HepG2 (cell line): ENCODE results near the gene RABGGTA. TPM values are rescaled to one million over a fixed set of nuclear protein-coding genes. Genes with fewer than 3 reads are reported as not detected.

Source experiments
- AGO2 ChIP-seq: fragments of 200-400 bp; formaldehyde crosslinking; optimal IDR thresholded peaks from 2 replicates; pipeline ENCODE3; 2017; ENCODE audit warnings: mild to moderate bottlenecking, low read depth, low read length, moderate library complexity
- EHMT2 ChIP-seq: fragments of 200-600 bp; sonication (generic); IDR thresholded peaks from 2 replicates; pipeline ENCODE4 v1.7.0; 2017; ENCODE audit warnings: antibody characterized with exemption, low read depth, low read length, borderline replicate concordance
- FOXO1 ChIP-seq: sonication (generic); formaldehyde crosslinking; IDR thresholded peaks from 2 replicates; pipeline ENCODE4 v1.4.0; 2020; ENCODE audit warnings: missing genetic modification reagents
- HHEX ChIP-seq: IDR thresholded peaks from 2 replicates; pipeline ENCODE4 v1.6.1; 2016; ENCODE audit warnings: control low read depth
- JUND ChIP-seq: sonication (generic); formaldehyde crosslinking; IDR thresholded peaks from 2 replicates; pipeline ENCODE4 v1.8.0; 2022; ENCODE audit warnings: mild to moderate bottlenecking, missing genetic modification reagents
- MEIS1 ChIP-seq: sonication (generic); formaldehyde crosslinking; IDR thresholded peaks from 2 replicates; pipeline ENCODE4 v1.9.0; 2021; ENCODE audit warnings: mild to moderate bottlenecking, missing genetic modification reagents, moderate library complexity, borderline replicate concordance
- MLLT10 ChIP-seq: sonication (generic); formaldehyde crosslinking; IDR thresholded peaks from 2 replicates; pipeline ENCODE4 v1.4.0; 2020; ENCODE audit warnings: missing genetic modification reagents
- MYNN ChIP-seq: sonication (generic); formaldehyde crosslinking; IDR thresholded peaks from 2 replicates; pipeline ENCODE4 v1.4.0; 2020; ENCODE audit warnings: mild to moderate bottlenecking, low read depth, missing genetic modification reagents
- NCOA1 ChIP-seq: sonication (generic); formaldehyde crosslinking; IDR thresholded peaks from 2 replicates; pipeline ENCODE4 v1.9.0; 2021; ENCODE audit warnings: missing genetic modification reagents
- NR2F2 ChIP-seq: IDR thresholded peaks from 2 replicates; pipeline ENCODE4 v1.6.1; 2012; ENCODE audit warnings: low read depth, inconsistent platforms, borderline replicate concordance
- RXRA ChIP-seq: sonication (generic); formaldehyde crosslinking; IDR thresholded peaks from 2 replicates; pipeline ENCODE4 v1.5.1; 2020; ENCODE audit warnings: missing genetic modification reagents
- ZMAT3 ChIP-seq: sonication (generic); formaldehyde crosslinking; conservative IDR thresholded peaks from 2 replicates; pipeline ENCODE4 v1.7.0; 2021; ENCODE audit warnings: missing genetic modification reagents
- ZNF383 ChIP-seq: sonication (generic); formaldehyde crosslinking; IDR thresholded peaks from 2 replicates; pipeline ENCODE4 v1.4.0; 2020; ENCODE audit warnings: missing genetic modification reagents, mild to moderate bottlenecking, borderline replicate concordance
- polyA plus RNA-seq, 8 experiments: library from polyadenylated mRNA; depleted of rRNA in 3 of 8; stranded (reverse) in 7 of 8; unstranded in 1 of 8; fragments of >200 nt; fragmentation: Illumina TruSeq in 4 of 8; extraction: Trizol in 4 of 8; gene quantifications; 2 replicates each; pipeline versions ENCODE4 v1.2.1 to v1.2.3, GENCODE V29; 2011 to 2016; ENCODE audit warnings: low read depth in 4 of 8, missing spikeins in 1 of 8, mixed read lengths in 1 of 8; ENCODE audit not compliant: insufficient read depth in 1 of 8
- total RNA-seq, 5 experiments: library from RNA; depleted of rRNA; stranded (reverse); fragments of >200 nt; fragmentation: Illumina TruSeq; extraction: Trizol; gene quantifications; 2 replicates each; pipeline ENCODE4 v1.2.3, GENCODE V29; 2016; ENCODE audit warnings: low read depth in 1 of 5
- TF ChIP-seq, protein P1 (sequence below): IDR thresholded peaks from 2 replicates; pipeline ENCODE4 v1.6.1; 2018; ENCODE audit warnings: missing genetic modification reagents, mild to moderate bottlenecking, missing compliant biosample characterization
- TF ChIP-seq, protein P2 (sequence below), 2 experiments: sonication (generic) in 1 of 2; formaldehyde crosslinking in 1 of 2; IDR thresholded peaks; 2 replicates each; pipeline versions ENCODE4 v1.4.0 to v1.6.1; 2018 to 2020; ENCODE audit warnings: missing genetic modification reagents in 2 of 2, borderline replicate concordance in 1 of 2, low read depth in 1 of 2, mild to moderate bottlenecking in 1 of 2, missing biosample characterization in 1 of 2
- TF ChIP-seq, protein P3 (sequence below): sonication (generic); formaldehyde crosslinking; IDR thresholded peaks from 2 replicates; pipeline ENCODE4 v1.5.0; 2020; ENCODE audit warnings: mild to moderate bottlenecking, missing genetic modification reagents
- TF ChIP-seq, protein P4 (sequence below): sonication (generic); formaldehyde crosslinking; IDR thresholded peaks from 2 replicates; pipeline ENCODE4 v1.4.0; 2020; ENCODE audit warnings: missing genetic modification reagents, borderline replicate concordance

RABGGTA gene
- total and polyA plus RNA-seq, 2 of the 13 experiments (the other 11 are each of a cell fraction or from before 2014, with no cell fraction given): 57.9 to 90.8 TPM

DNA sequence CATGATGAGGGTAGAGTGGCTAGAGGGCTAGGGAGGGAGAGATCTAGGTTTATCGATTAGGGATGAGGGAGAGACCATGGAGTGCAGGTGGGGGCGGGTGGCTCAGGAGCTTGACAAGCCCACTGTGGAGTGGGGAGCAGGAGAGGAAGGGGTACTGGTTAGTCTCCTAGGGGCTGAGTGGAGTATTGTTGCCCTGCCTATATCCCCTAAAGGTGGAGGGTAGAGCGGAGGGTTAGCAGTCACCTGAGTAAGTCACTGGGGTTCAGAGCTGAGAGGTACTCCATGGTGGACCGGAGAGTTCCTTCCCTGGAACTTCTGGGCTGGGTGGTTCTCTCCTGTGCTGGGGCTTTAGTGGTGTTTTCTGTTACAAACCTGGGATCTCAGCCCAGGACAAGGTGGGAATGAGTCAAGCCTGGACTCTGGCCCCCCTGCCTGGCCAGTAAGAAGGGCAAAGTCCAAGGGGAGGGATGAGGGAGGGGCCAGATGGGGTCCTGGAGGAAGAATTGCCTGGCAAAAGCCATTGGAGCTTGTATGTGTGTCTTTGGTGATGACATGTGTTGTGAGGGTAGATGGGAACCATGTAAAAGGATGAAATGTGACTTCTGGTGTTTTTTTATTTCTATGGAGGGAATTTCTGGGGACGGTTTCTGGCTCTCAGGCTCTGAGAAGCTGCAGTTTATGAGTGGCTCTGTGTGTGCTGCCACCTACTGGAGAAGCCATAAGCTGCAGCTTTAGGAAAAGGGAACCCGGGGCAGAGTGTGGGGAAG lies 36.4 kb upstream of the RABGGTA start, which contains the start of gene CIDEB (continued):
- peak; percentile 92; the same call in 1 of the 2 replicates for TF ChIP-seq EHMT2
- TF ChIP-seq, protein P1, sequence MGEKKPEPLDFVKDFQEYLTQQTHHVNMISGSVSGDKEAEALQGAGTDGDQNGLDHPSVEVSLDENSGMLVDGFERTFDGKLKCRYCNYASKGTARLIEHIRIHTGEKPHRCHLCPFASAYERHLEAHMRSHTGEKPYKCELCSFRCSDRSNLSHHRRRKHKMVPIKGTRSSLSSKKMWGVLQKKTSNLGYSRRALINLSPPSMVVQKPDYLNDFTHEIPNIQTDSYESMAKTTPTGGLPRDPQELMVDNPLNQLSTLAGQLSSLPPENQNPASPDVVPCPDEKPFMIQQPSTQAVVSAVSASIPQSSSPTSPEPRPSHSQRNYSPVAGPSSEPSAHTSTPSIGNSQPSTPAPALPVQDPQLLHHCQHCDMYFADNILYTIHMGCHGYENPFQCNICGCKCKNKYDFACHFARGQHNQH (CRISPR knock-in tag): peak; percentile 97
- TF ChIP-seq, protein P2, sequence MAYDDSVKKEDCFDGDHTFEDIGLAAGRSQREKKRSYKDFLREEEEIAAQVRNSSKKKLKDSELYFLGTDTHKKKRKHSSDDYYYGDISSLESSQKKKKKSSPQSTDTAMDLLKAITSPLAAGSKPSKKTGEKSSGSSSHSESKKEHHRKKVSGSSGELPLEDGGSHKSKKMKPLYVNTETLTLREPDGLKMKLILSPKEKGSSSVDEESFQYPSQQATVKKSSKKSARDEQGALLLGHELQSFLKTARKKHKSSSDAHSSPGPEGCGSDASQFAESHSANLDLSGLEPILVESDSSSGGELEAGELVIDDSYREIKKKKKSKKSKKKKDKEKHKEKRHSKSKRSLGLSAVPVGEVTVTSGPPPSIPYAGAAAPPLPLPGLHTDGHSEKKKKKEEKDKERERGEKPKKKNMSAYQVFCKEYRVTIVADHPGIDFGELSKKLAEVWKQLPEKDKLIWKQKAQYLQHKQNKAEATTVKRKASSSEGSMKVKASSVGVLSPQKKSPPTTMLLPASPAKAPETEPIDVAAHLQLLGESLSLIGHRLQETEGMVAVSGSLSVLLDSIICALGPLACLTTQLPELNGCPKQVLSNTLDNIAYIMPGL (CRISPR knock-in tag; IDR thresholded peaks at IDR 0.05; ENCODE audit: borderline replicate concordance in 1 of 2, low read depth in 1 of 2): peak; percentile 93 to 96
- no peak for TF ChIP-seq NCOA1
- TF ChIP-seq MYNN (CRISPR knock-in tag): 0 out of 2 replicates have a peak, but pooled peaks have one; percentile 95
- TF ChIP-seq NR2F2: no peak
- no peak for TF ChIP-seq MLLT10 (CRISPR knock-in tag)
- TF ChIP-seq, protein P3, sequence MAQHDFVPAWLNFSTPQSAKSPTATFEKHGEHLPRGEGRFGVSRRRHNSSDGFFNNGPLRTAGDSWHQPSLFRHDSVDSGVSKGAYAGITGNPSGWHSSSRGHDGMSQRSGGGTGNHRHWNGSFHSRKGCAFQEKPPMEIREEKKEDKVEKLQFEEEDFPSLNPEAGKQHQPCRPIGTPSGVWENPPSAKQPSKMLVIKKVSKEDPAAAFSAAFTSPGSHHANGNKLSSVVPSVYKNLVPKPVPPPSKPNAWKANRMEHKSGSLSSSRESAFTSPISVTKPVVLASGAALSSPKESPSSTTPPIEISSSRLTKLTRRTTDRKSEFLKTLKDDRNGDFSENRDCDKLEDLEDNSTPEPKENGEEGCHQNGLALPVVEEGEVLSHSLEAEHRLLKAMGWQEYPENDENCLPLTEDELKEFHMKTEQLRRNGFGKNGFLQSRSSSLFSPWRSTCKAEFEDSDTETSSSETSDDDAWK (CRISPR knock-in tag): no peak
- peak; percentile 86; the same call in 1 of the 2 replicates for TF ChIP-seq FOXO1 (CRISPR knock-in tag)
- TF ChIP-seq, protein P4, sequence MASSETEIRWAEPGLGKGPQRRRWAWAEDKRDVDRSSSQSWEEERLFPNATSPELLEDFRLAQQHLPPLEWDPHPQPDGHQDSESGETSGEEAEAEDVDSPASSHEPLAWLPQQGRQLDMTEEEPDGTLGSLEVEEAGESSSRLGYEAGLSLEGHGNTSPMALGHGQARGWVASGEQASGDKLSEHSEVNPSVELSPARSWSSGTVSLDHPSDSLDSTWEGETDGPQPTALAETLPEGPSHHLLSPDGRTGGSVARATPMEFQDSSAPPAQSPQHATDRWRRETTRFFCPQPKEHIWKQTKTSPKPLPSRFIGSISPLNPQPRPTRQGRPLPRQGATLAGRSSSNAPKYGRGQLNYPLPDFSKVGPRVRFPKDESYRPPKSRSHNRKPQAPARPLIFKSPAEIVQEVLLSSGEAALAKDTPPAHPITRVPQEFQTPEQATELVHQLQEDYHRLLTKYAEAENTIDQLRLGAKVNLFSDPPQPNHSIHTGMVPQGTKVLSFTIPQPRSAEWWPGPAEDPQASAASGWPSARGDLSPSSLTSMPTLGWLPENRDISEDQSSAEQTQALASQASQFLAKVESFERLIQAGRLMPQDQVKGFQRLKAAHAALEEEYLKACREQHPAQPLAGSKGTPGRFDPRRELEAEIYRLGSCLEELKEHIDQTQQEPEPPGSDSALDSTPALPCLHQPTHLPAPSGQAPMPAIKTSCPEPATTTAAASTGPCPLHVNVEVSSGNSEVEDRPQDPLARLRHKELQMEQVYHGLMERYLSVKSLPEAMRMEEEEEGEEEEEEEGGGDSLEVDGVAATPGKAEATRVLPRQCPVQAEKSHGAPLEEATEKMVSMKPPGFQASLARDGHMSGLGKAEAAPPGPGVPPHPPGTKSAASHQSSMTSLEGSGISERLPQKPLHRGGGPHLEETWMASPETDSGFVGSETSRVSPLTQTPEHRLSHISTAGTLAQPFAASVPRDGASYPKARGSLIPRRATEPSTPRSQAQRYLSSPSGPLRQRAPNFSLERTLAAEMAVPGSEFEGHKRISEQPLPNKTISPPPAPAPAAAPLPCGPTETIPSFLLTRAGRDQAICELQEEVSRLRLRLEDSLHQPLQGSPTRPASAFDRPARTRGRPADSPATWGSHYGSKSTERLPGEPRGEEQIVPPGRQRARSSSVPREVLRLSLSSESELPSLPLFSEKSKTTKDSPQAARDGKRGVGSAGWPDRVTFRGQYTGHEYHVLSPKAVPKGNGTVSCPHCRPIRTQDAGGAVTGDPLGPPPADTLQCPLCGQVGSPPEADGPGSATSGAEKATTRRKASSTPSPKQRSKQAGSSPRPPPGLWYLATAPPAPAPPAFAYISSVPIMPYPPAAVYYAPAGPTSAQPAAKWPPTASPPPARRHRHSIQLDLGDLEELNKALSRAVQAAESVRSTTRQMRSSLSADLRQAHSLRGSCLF: no peak
- peak; percentile 96 for TF ChIP-seq MEIS1
- peak; percentile 98 for TF ChIP-seq JUND (CRISPR knock-in tag)
- peak; percentile 79 for TF ChIP-seq HHEX
- peak; percentile 36 for TF ChIP-seq ZMAT3 (CRISPR knock-in tag)
- TF ChIP-seq ZNF383 (CRISPR knock-in tag): peak; percentile 67; the same call in 1 of the 2 replicates
- TF ChIP-seq AGO2: no peak
- peak; percentile 83; the same call in 1 of the 2 replicates for TF ChIP-seq RXRA
